NAMALWA (cell line): ENCODE data around the gene MAN2A1.

Source experiments
- DNase-seq: peaks from one replicate; pipeline ENCODE4 v3.0.0-alpha.2; 2015; ENCODE audit warnings: low spot score

MAN2A1 gene

GRCh38 chr5:109682383-109682782 lies 7.3 kb upstream of the MAN2A1 start:
- DNase-seq, result no peak

DNA sequence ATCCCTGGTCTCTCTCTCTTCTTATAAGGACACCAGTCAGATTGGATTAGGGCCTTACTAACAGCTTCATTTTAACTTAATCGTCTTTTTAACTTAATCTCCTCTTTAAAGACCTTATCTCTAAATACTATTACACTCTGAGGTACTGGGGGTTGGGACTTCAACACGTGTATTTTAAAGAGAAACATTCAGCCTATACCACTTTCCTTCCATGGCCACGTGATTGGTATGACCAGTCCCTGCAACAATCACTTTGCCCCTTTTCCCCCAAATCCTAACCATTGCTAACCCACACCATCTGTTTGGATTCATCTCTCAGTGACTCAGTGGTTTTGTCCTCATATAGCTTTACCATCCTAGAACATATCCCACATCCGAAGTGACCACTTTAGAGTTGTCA lies 3.8 kb upstream of the MAN2A1 start:
- DNase-seq, result no peak

DNA sequence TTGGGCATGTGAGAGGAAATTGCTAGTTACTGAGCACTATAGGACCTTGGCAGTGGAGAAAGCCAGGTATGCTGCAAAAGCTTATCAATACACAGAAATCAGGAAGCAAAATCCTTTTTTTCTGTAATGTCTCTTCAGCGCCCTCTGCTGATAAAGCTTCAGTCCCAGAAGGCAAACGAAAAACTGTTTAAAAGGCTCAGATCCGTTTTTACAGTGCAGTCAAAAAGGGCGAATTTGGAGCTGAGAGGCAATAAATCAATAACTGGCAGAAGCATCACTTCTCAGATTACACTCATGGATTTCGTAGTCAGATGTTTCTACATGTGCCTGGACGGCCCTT lies 1.1 kb upstream of the MAN2A1 start:
- peak; percentile 89 for DNase-seq

DNA sequence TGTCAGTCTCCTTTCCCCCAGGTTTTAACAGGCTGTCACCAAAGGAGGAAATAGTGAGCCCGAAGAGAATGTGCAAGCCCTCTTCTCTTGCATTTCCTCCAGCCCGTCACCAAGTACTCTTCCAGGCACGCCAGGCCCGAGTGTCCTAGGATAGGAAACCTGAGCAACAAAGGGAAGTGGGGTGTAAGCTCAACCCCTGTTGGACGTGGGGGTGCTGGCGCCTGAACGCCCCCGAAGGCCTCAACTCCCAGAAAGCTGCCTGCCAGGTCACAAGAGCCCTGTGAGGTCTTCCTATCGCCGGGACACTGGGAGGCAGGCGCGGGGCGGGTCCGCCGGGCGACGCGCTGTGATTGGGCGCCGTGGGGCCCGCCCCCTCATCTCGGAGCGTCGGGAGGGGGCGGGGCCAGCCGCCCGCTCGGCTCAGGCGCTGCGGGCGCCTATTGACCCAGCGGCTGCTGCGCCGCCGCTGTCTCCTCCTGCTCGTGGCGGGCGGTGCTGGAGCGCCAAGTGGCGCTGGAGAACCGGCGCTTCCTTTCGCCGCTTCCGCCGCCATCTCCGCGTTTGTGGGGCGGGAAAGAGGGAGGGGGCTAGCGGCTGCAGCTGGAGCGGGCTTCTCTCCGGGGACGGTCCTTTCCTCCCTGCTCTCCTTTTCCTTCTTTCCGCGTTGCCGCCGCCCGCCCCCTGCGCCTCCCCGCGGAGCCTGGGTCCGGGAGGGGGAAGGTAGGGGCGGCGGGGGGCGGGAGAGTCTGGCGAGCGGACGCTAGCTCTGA lies 572 bp upstream of the MAN2A1 start:
- DNase-seq, result peak; percentile 95

DNA sequence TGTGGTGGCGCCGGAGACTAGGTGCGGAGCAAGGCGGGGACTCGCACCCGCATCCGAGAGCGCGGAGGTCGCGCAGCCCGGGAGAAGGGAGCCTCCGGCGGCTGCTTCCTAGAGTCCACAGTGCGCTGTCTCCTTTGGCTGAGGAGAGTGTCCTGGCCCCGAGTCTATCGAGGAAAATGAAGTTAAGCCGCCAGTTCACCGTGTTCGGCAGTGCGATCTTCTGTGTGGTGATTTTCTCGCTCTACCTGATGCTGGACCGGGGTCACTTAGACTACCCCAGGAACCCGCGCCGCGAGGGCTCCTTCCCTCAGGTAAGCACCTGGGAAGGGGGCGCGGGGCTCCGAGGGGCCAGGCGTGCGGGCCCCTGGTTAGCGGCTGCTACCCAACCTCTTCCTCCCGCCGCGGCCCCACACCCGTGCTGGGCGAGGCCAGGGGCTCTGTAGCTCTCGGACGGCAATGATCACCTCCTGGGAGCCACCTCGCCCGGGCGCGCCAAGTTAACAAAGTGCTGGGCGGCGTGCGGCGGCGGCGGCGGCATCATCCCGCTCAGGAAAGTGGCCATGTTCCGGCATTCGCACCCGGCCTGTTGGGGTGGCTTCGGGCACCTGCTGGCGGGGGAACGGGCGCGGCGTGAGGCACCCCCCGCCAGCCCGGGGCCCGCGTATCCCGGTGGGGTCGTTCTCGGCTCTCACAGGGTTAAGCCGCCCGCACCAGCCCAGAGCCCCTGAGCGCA lies 681 bp downstream of the MAN2A1 start:
- DNase-seq, result no peak

DNA sequence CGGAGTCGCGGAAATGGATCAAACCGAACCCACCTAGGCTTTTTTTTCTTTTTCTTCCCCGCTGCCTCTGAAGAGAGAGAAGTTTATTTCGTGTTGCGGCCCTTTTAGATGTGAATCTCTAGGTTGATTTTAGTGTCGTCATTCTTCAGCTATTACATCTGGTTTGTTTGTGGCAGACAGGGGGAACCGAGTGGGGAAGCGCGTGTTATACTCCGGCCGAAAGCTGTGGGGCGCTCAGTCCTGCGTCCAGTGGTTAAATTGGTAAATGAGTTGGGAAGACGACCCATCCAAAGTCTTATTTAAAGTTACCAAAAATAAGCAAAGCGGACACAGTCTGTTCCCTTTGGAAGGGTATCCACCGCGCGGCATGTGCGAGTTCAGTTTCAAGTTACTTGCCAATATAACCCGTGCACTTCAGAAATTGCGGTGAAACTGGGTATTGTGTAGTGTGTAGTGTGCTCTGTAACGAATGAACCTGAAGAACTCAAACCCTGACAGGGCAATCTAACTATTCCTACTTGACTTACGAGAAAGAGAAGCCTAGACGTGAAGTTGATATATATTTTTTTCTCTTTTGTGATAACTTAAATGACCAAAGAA lies 1.3 kb downstream of the MAN2A1 start:
- peak; percentile 83 for DNase-seq

GRCh38 chr5:109691996-109692395 lies 2.3 kb downstream of the MAN2A1 start:
- DNase-seq, result peak; percentile 39

- DNase-seq, result peak; percentile 16
Measured at GRCh38 chr5:109692852-109693251, 3.1 kb downstream of the MAN2A1 start.

DNA sequence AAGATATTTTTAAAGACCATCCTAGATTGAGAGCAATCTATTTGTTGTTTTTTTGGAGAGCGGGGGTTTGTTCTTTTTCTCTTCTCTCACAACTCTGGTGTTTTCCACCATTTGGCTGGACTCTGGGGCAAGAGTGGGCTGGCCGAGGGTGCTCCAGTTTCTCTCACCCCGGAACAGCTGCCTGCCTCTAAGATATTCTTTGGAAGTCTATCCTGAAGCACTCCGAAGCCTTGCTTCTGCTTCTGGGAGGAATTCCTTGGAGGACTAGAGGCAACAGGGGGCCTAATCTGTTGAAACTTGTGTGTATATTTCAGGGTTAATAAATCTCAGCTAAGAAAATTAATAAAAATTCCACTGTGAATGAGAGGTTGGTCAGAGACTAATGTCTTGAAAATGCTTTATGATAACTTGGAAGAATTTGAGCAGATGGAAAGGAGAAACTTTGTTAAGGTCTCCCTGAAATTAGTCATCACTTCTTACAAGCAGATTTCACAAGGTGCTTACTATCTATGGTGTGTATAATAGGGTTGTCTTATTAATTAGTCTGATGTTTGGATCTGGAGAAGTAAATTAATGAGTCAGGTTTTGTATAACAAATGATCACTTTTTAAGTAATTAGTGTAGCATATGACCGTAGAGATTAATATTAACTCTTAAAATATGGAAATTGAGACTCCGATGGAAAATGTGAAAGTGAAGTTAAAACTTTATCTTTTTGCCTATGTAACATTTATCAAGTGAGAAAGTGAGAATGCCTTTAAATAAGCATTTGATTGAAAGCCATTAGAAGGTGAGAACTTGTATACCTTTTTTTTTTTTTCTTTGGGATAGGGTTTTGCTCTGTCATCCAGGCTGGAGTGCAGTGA lies 4.0 kb downstream of the MAN2A1 start:
- DNase-seq, result no peak

- DNase-seq, result no peak
Measured at GRCh38 chr5:109694451-109694891, 4.7 kb downstream of the MAN2A1 start.

DNA sequence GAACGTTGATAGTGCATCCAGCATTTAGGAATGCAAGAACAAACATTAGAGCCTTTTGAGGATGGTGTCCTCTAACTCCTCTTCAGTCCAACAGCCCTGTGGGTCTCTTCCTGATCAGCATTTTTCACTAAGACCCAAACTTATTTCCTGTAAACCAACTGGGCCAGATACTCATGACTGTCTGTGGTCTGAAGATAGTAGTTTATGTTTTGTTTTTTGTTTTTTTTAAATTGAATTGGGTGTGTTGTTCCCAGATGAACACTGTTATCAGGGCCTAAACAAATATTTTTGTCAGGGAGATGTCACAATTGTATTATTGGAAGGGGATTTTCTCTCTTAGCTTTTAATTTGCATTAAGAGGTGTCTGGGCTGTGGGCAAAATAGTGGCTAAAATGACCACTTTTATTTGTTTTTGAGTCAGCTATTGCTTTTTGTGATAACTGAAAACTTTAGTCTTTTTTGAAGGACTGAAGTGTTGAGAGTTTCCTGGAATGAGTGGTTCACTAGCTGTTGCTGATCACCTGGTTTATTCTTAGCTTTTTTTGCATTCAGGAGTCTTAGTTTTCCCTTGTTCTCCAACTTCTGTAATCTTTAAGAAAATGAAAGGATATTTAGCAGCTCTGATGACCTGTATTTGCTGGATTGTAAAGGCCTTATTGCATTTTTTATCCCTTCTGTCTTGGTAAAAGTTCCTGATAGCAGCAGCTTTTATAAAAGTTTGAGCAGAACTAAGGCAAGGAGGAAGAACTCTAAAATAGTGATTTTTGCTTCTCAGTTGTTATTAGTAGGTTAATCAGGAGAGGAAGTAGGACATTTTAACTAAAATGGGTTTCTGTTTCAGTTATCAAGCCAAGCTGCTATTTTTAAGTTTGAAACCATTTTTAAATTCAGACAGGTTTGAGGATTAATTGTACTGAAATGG lies 5.5 kb downstream of the MAN2A1 start:
- peak; percentile 43 for DNase-seq

- no peak for DNase-seq
Measured at GRCh38 chr5:109697339-109697738, 7.6 kb downstream of the MAN2A1 start.

GRCh38 chr5:109700516-109701153 lies 10.9 kb downstream of the MAN2A1 start:
- DNase-seq, result no peak

DNA sequence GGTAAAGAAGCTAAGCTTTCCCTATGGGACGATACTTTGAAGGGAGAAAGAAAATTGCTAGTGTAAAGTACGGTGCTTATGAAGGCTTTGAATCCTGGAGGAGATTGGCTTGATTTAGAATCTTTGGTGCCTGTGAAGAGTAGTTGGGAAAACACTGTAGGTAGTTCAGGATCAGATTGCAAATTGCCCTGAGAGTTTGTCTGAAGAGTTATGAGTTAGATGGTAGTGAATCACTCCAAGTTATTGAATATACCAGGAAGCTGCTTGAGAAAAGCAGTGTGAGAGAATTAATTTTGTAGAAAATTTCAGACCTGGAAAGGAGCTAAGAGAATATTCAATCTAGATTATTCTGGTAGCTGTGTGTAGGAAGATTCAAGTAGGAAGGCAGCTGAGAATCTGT lies 11.5 kb downstream of the MAN2A1 start:
- no peak for DNase-seq

DNA sequence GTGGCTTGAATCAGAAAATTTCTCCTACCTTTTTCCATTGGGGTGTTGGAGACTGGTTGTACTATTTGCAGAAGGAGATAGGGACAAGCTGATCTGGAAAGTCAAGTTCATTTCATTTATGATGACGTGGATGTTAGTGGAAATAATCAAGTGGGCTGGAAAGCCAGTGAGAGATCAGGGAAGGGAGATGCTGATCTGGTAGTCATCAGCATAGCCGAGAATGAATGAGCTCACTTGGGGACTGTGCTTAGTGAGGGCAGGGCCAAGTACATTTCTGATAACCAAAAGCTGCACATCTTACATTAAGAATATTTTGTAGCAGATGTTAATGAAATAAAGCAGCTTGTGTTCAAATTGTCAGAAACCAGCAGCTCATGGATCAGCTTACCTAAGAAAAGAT lies 12.1 kb downstream of the MAN2A1 start:
- DNase-seq, result no peak

DNA sequence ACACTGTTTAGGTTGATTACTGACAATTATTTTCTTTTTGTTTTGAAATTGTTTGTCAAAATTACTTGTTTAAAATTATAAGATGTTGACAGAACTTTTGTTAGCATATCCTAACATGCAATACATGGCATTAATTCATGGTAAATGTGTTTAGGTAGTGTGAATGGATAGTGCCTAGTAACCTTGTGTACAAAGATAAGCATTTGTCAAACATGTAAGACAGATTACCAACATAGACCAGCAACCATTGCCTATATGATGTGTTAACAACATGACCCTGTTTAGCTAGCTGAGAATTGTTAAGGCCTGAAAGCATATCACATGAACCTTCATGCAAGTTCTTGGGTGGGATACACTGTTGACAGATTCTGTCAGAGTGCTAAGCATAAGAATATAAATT lies 13.4 kb downstream of the MAN2A1 start:
- DNase-seq, result no peak

GRCh38 chr5:109703829-109704228 lies 14.1 kb downstream of the MAN2A1 start:
- DNase-seq, result no peak

- DNase-seq, result no peak
Measured at GRCh38 chr5:109704282-109704952, 14.7 kb downstream of the MAN2A1 start.

DNA sequence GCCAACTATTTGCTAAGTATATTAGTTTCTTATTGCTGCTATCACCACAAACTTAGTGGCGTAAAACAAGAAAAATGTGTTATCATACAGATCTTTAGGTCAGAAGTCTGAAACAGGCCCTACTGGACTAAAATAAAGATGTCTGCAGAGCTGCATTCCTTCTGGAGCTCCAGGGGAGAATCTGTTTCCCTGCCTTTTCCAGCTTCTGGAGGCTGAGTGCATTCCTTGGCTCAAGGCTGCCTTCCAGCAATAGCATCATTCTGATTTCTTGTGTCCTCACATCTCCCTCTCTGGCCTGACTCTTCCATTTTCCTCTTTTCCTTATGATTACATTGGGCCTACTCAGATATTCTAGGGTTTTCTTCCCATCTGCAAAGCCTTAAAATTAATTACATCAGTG lies 15.9 kb downstream of the MAN2A1 start:
- no peak for DNase-seq

GRCh38 chr5:109706095-109706494 lies 16.4 kb downstream of the MAN2A1 start:
- DNase-seq, result no peak
